ENCODE results near the gene SNX10.

Gene SNX10

GRCh38 chr7:26343837-26344236, 52.2 kb downstream of the SNX10 start:
- no peak for TF ChIP-seq FOXM1 (IDR thresholded peaks at IDR 0.05; ENCODE audit: borderline replicate concordance, low read depth)
- no peak for TF ChIP-seq EGR1 (IDR thresholded peaks at IDR 0.05)

GRCh38 chr7:26345202-26345601, 53.5 kb downstream of the SNX10 start:
- TF ChIP-seq NFIC (IDR thresholded peaks at IDR 0.05) (no peak), TAF1 (IDR thresholded peaks at IDR 0.05; ENCODE audit: low read depth) (no peak), RAD21 (IDR thresholded peaks at IDR 0.05; ENCODE audit: low read depth) (no peak), TCF12 (IDR thresholded peaks at IDR 0.05; ENCODE audit: low read depth) (no peak), TEAD4 (IDR thresholded peaks at IDR 0.05) (no peak)

- TF ChIP-seq TAF1 (IDR thresholded peaks at IDR 0.05; ENCODE audit: low read depth) (no peak), TCF12 (IDR thresholded peaks at IDR 0.05; ENCODE audit: low read depth) (no peak), NFIC (IDR thresholded peaks at IDR 0.05) (no peak), RAD21 (IDR thresholded peaks at IDR 0.05; ENCODE audit: low read depth) (no peak), FOXM1 (IDR thresholded peaks at IDR 0.05; ENCODE audit: borderline replicate concordance, low read depth) (no peak), MAX (IDR thresholded peaks at IDR 0.05) (no peak), YY1 (IDR thresholded peaks at IDR 0.05; ENCODE audit: low read depth) (no peak), ZBTB7A (IDR thresholded peaks at IDR 0.05; ENCODE audit: low read depth) (no peak), CEBPB (IDR thresholded peaks at IDR 0.05) (no peak)
- TF ChIP-seq, protein P1, sequence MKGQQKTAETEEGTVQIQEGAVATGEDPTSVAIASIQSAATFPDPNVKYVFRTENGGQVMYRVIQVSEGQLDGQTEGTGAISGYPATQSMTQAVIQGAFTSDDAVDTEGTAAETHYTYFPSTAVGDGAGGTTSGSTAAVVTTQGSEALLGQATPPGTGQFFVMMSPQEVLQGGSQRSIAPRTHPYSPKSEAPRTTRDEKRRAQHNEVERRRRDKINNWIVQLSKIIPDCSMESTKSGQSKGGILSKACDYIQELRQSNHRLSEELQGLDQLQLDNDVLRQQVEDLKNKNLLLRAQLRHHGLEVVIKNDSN (IDR thresholded peaks at IDR 0.05): no peak
Measured at GRCh38 chr7:26345837-26346236, 54.2 kb downstream of the SNX10 start.

DNA sequence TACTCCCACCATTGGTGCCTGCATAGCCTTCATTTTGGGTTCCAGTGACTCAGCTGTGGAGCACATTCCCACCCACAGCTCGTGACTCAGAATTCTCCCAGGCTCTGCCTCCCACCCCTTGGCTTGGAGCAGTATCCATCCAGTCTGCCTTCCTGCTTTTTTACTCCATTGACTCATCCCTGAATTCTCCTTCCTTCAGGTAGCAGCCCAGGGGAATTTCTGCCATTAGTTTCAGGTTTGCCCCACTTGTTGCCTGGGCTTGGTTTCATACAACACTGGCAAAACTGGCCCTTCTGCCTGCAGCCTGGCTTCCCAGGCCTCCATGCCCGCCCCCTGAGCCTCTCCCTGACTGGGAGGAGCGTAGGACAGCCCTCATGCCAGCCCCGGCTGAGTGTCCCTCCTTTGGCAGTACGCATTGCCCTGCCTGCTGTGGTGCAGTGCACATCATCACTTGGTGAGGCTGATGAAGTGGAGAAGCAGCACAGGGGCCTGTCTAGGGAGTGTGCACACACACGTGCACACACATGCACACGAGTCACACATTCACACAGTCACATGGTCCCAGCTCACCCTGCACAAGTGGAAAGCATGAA, 55.0 kb downstream of the SNX10 start:
- TF ChIP-seq, protein P2, sequence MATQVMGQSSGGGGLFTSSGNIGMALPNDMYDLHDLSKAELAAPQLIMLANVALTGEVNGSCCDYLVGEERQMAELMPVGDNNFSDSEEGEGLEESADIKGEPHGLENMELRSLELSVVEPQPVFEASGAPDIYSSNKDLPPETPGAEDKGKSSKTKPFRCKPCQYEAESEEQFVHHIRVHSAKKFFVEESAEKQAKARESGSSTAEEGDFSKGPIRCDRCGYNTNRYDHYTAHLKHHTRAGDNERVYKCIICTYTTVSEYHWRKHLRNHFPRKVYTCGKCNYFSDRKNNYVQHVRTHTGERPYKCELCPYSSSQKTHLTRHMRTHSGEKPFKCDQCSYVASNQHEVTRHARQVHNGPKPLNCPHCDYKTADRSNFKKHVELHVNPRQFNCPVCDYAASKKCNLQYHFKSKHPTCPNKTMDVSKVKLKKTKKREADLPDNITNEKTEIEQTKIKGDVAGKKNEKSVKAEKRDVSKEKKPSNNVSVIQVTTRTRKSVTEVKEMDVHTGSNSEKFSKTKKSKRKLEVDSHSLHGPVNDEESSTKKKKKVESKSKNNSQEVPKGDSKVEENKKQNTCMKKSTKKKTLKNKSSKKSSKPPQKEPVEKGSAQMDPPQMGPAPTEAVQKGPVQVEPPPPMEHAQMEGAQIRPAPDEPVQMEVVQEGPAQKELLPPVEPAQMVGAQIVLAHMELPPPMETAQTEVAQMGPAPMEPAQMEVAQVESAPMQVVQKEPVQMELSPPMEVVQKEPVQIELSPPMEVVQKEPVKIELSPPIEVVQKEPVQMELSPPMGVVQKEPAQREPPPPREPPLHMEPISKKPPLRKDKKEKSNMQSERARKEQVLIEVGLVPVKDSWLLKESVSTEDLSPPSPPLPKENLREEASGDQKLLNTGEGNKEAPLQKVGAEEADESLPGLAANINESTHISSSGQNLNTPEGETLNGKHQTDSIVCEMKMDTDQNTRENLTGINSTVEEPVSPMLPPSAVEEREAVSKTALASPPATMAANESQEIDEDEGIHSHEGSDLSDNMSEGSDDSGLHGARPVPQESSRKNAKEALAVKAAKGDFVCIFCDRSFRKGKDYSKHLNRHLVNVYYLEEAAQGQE (IDR thresholded peaks at IDR 0.05; ENCODE audit: low read depth): no peak
- no peak for TF ChIP-seq RAD21 (IDR thresholded peaks at IDR 0.05; ENCODE audit: low read depth)
- no peak for TF ChIP-seq TEAD4 (IDR thresholded peaks at IDR 0.05)
- no peak for TF ChIP-seq TAF1 (IDR thresholded peaks at IDR 0.05; ENCODE audit: low read depth)
- TF ChIP-seq YY1 (IDR thresholded peaks at IDR 0.05; ENCODE audit: low read depth): no peak
- TF ChIP-seq, protein P1 (IDR thresholded peaks at IDR 0.05): no peak
- no peak for TF ChIP-seq CREB1 (IDR thresholded peaks at IDR 0.05; ENCODE audit: low read depth)
- no peak for TF ChIP-seq ZBTB7A (IDR thresholded peaks at IDR 0.05; ENCODE audit: low read depth)
- no peak for TF ChIP-seq FOXM1 (IDR thresholded peaks at IDR 0.05; ENCODE audit: borderline replicate concordance, low read depth)
- TF ChIP-seq MAX (IDR thresholded peaks at IDR 0.05): no peak
- TF ChIP-seq CEBPB (IDR thresholded peaks at IDR 0.05): no peak
- TF ChIP-seq TCF12 (IDR thresholded peaks at IDR 0.05; ENCODE audit: low read depth): no peak
- no peak for TF ChIP-seq NFIC (IDR thresholded peaks at IDR 0.05)
- TF ChIP-seq EP300 (IDR thresholded peaks at IDR 0.05; ENCODE audit: borderline replicate concordance): no peak
- no peak for TF ChIP-seq EGR1 (IDR thresholded peaks at IDR 0.05)

DNA sequence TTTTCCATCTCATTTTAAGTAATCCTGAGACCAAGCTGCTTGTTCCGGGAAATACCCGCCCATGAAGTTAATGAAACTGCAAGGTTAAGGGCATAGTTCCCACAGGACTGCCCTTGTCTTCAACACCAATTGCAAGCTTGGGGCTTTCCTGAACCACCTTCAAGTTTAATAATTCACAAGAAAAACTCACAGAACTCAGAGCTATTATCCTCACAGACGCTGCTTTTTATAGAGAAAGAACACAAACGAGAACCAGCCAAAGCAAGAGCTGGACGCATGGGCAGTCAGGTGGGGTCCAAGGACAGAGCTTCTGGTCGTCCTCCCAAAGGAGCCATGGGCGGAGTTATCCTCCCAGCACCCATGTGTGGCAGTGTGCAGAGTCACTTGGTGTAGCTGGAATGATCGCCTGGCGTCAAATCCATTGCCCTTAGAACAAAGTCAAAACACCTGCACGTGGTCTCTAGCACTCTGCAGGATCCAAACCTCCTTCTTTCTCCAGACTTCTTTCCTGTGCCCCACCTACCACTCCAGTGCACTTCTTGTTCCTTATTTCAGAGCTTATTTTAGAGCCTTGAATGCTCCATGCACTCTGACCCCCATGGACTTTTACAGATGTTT, 56.7 kb downstream of the SNX10 start:
- TF ChIP-seq EP300 (IDR thresholded peaks at IDR 0.05; ENCODE audit: borderline replicate concordance): no peak
- TF ChIP-seq TAF1 (IDR thresholded peaks at IDR 0.05; ENCODE audit: low read depth): no peak

- no peak for TF ChIP-seq TCF12 (IDR thresholded peaks at IDR 0.05; ENCODE audit: low read depth)
- no peak for TF ChIP-seq RAD21 (IDR thresholded peaks at IDR 0.05; ENCODE audit: low read depth)
- no peak for TF ChIP-seq CREB1 (IDR thresholded peaks at IDR 0.05; ENCODE audit: low read depth)
- TF ChIP-seq, protein P1 (IDR thresholded peaks at IDR 0.05): no peak
- TF ChIP-seq TEAD4 (IDR thresholded peaks at IDR 0.05): no peak
Measured at GRCh38 chr7:26349005-26349915, 57.6 kb downstream of the SNX10 start.

GRCh38 chr7:26351171-26351570, 59.5 kb downstream of the SNX10 start:
- no peak for TF ChIP-seq EP300 (IDR thresholded peaks at IDR 0.05; ENCODE audit: borderline replicate concordance)
- TF ChIP-seq FOXM1 (IDR thresholded peaks at IDR 0.05; ENCODE audit: borderline replicate concordance, low read depth): no peak
- no peak for TF ChIP-seq NFIC (IDR thresholded peaks at IDR 0.05)
- TF ChIP-seq EGR1 (IDR thresholded peaks at IDR 0.05): no peak
- TF ChIP-seq, protein P2 (IDR thresholded peaks at IDR 0.05; ENCODE audit: low read depth): no peak

Measured in Ishikawa (cell line).